OCI-LY7 (cell line): ENCODE data around the gene ITSN1. TPM values are rescaled to one million over a fixed set of nuclear protein-coding genes. Genes with fewer than 3 reads are reported as not detected.

Experiments
- BruUV-seq: library from RNA; stranded (reverse); fragments of 400-500 nt; replicated peaks from 2 replicates; lab custom pipeline; 2021; lab: Mats Ljungman, UMichigan
- CTCF ChIA-PET: fragments of 300-600 bp; sonication (Branson Sonifier 250); formaldehyde crosslinking; loops from one replicate; lab custom pipeline; 2022; ENCODE audit warnings: antibody characterized with exemption; ENCODE audit not compliant: unreplicated experiment; lab: Charles Lee
- POLR2A ChIA-PET: fragments of 300-600 bp; sonication (Branson Sonifier 250); formaldehyde crosslinking; loops from one replicate; lab custom pipeline; 2022; ENCODE audit warnings: antibody characterized with exemption; lab: Charles Lee
- DNase-seq: peaks from one replicate; pipeline ENCODE4 v3.0.0-alpha.2; 2015; ENCODE audit warnings: low spot score
- H2AFZ ChIP-seq: fragments of 200-600 bp; sonication (generic), shearing (Covaris generic); 2 replicates; pipeline ENCODE4 v1.6.1; 2014; ENCODE audit warnings: mild to moderate bottlenecking, antibody characterized with exemption, low read length, moderate library complexity
- H3K27ac ChIP-seq: fragments of 200-600 bp; sonication (generic); 2 replicates; pipeline ENCODE4 v1.5.1; 2014; ENCODE audit warnings: mixed run types, low read depth, mild to moderate bottlenecking, moderate library complexity, low read length, inconsistent platforms; ENCODE audit not compliant: poor library complexity, severe bottlenecking
- H3K36me3 ChIP-seq: fragments of 200-600 bp; sonication (generic); 2 replicates; pipeline ENCODE4 v1.6.1; 2014; ENCODE audit warnings: mild to moderate bottlenecking, antibody characterized with exemption, low read length, moderate library complexity, mixed read lengths; ENCODE audit not compliant: insufficient read depth
- H3K4me1 ChIP-seq: fragments of 200-600 bp; sonication (generic); 2 replicates; pipeline ENCODE4 v1.5.1; 2014; ENCODE audit warnings: mild to moderate bottlenecking, low read length; ENCODE audit not compliant: insufficient read depth, poor library complexity, severe bottlenecking
- H3K4me2 ChIP-seq: fragments of 200-600 bp; sonication (generic); 2 replicates; pipeline ENCODE4 v1.6.1; 2014; ENCODE audit warnings: mild to moderate bottlenecking, low read length
- H3K4me3 ChIP-seq: fragments of 200-600 bp; sonication (generic); 2 replicates; pipeline ENCODE4 v1.5.1; 2014; ENCODE audit warnings: mild to moderate bottlenecking, low read depth, low read length; ENCODE audit not compliant: poor library complexity, severe bottlenecking
- H3K79me2 ChIP-seq: fragments of 200-600 bp; sonication (generic); 2 replicates; pipeline ENCODE4 v1.6.1; 2016; ENCODE audit warnings: low read depth, mild to moderate bottlenecking, low read length, moderate library complexity, mixed read lengths; ENCODE audit not compliant: insufficient read depth
- H3K9me2 ChIP-seq: fragments of 200-600 bp; sonication (generic); 2 replicates; pipeline ENCODE4 v1.6.1; 2016; ENCODE audit warnings: mild to moderate bottlenecking, low read length, mixed read lengths; ENCODE audit not compliant: insufficient read depth
- H3K9me3 ChIP-seq: fragments of 200-600 bp; sonication (generic); 2 replicates; pipeline ENCODE4 v1.6.1; 2014; ENCODE audit warnings: mild to moderate bottlenecking, mixed run types, low read length, mixed read lengths
- H4K20me1 ChIP-seq: fragments of 200-600 bp; sonication (generic); 2 replicates; pipeline ENCODE4 v1.6.1; 2014; ENCODE audit warnings: mild to moderate bottlenecking, antibody characterized with exemption, low read length, moderate library complexity, mixed read lengths; ENCODE audit not compliant: insufficient read depth
- CTCF ChIP-seq: fragments of 200-600 bp; sonication (generic); conservative IDR thresholded peaks from 2 replicates; pipeline ENCODE4 v1.5.1; 2014; ENCODE audit warnings: mild to moderate bottlenecking, antibody characterized with exemption, low read length, moderate library complexity, mixed read lengths
- EZH2phosphoT487 ChIP-seq: fragments of 200-600 bp; sonication (generic); IDR thresholded peaks from 2 replicates; pipeline ENCODE4 v1.6.1; 2018; ENCODE audit warnings: low read depth, borderline replicate concordance, mild to moderate bottlenecking, mixed run types, antibody characterized with exemption, low read length, moderate library complexity, mixed read lengths
- intact Hi-C: fragments of 100-400 bp; cut with micrococcal nuclease; formaldehyde crosslinking; loops from one replicate; pipeline ENCODE4 v1.10.0; 2022; ENCODE audit not compliant: unreplicated experiment
- total RNA-seq, 2 experiments: library from RNA; depleted of rRNA in 1 of 2; stranded (reverse); fragments of >200 nt in 1 of 2; shearing (Covaris generic) in 1 of 2; gene quantifications; 2 replicates each; pipeline ENCODE4 v1.2.3, GENCODE V29; 2014 to 2022

ITSN1 gene
- total RNA-seq, 2 experiments from 2014 or later, result 0.60 to 5.9 TPM

GRCh38 chr21:33771976-33772375, 129.7 kb downstream of the ITSN1 start:
- H3K4me2 ChIP-seq, result no peak overlapping the region
- H3K36me3 ChIP-seq, result no peaks in the 10 kb centered on the region
- H3K9me2 ChIP-seq, result no peaks in the 10 kb centered on the region
- ChIA-PET POLR2A (interaction anchor here (0.9 kb wide), 1 partner anchor 71 kb away, joined by 4 read pairs; no protein-coding TSS in a partner anchor), CTCF (no interaction called here)
- no peaks in the 10 kb centered on the region for H4K20me1 ChIP-seq
- no peak for DNase-seq
- no peaks in the 10 kb centered on the region for H3K4me1 ChIP-seq
- H3K79me2 ChIP-seq, result no peaks in the 10 kb centered on the region
- H2AFZ ChIP-seq, result no peak overlapping the region
- TF ChIP-seq CTCF (no peak), EZH2phosphoT487 (no peak)
- intact Hi-C loops, result no loop called here
- no peaks in the 10 kb centered on the region for H3K9me3 ChIP-seq
- H3K27ac ChIP-seq, result no peak overlapping the region
- BruUV-seq, result no TSS peak
- no peak overlapping the region for H3K4me3 ChIP-seq

- CTCF ChIA-PET, result no interaction called here
- H4K20me1 ChIP-seq, result no peaks in the 10 kb centered on the region
- no TSS peak for BruUV-seq
- no peak overlapping the region for H3K4me3 ChIP-seq
- H3K79me2 ChIP-seq, result no peaks in the 10 kb centered on the region
- no peaks in the 10 kb centered on the region for H3K4me1 ChIP-seq
- no peaks in the 10 kb centered on the region; the same call in 1 of the 2 replicates for H3K9me2 ChIP-seq
- H3K9me3 ChIP-seq, result no peaks in the 10 kb centered on the region
- no peak overlapping the region for H3K4me2 ChIP-seq
- H3K27ac ChIP-seq, result no peak overlapping the region
- no peak overlapping the region for H2AFZ ChIP-seq
- TF ChIP-seq CTCF (no peak), EZH2phosphoT487 (no peak)
- intact Hi-C loops, result no loop called here
- no peaks in the 10 kb centered on the region for H3K36me3 ChIP-seq
- POLR2A ChIA-PET, result no interaction called here
- DNase-seq, result no peak
These were observed 132.2 kb downstream of the ITSN1 start for GRCh38 chr21:33774551-33774950.

- CTCF ChIA-PET, result no interaction called here
- POLR2A ChIA-PET, result no interaction called here
- TF ChIP-seq EZH2phosphoT487 (no peak), CTCF (no peak)
- Histone ChIP-seq H3K9me3 (no peaks in the 10 kb centered on the region), H4K20me1 (no peaks in the 10 kb centered on the region), H3K4me3 (no peak overlapping the region), H3K9me2 (no peaks in the 10 kb centered on the region; the same call in 1 of the 2 replicates), H3K79me2 (no peaks in the 10 kb centered on the region), H3K4me1 (no peaks in the 10 kb centered on the region), H2AFZ (no peak overlapping the region), H3K36me3 (no peaks in the 10 kb centered on the region), H3K27ac (no peak overlapping the region), H3K4me2 (no peak overlapping the region)
- intact Hi-C loops, result no loop called here
- BruUV-seq, result no TSS peak
- DNase-seq, result no peak
These were observed 133.0 kb downstream of the ITSN1 start for GRCh38 chr21:33775100-33775828.
